ENCODE results near the gene VAT1. TPM values are rescaled to one million over a fixed set of nuclear protein-coding genes. Genes with fewer than 3 reads are reported as not detected.

The VAT1 gene
- polyA plus RNA-seq, 1 donor from 2014 or later = 151 TPM

DNA sequence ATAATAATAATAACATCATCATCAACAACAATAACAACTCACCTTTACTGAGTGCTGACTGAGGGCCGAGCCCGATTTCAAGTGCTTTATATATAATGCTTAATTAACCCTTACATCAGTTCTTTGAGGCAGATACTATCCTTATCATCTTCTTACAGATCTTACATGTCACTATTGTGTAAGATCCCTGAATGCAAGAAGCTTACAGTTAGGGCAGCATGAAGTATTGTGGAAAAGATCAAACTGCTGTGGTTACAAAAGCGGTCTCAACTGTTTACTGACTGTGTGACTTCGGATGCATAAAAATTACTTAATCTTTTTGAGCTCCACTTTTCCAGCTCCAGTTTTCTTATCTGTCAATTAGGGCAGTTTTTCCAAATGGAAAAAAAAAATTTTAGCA, 3.3 kb downstream of the VAT1 start:
- peak overlapping the region; percentile 81 for H3K4me2 ChIP-seq (ENCODE audit: low read length)
- H3K27ac ChIP-seq (ENCODE audit: low read length) = peak overlapping the region; percentile 95

DNA sequence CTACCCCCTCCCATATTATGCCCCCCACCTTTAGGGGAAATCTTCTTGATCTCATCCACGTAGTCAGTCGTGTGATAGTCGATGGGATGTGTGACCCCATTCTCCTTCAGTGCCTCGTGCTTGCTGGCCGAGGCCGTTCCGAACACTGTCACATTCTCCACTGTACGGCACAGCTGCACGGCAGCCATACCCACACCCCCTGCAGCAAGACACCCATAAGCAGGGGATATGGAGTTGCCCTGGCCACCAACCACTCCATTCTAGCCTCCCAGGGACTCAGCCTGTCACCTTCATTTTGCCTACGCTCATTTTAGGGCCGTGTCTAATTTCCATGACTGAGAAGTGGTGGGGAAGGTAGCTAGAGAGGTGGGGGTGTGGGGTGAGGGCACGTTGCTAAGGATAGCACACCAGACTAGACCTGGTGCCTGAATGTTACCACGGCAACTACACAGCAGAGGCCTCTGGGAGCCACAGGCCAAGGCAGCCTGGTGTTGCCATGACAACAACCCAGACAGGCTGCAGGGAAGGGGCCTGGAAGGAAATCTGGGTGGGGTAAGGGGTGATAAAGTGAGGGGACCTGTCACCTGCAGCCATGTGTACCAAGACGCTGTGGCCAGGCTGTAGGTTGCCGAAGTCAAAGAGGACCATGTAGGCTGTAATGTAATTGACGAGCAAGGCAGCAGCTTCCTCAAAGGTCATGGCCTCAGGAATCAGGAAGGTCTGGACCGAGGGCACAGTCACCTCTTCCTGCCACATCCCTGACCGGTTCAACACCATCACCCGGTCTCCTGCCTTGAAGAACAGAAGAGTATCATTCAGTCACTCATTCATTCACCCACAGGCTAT, 4.0 kb downstream of the VAT1 start:
- H3K27me3 ChIP-seq (ENCODE audit: insufficient read depth, low read depth, low read length) = no peaks in the 10 kb centered on the region
- H3K4me3 ChIP-seq (ENCODE audit: low read length) = peak overlapping the region; percentile 80
- no peaks in the 10 kb centered on the region for H3K36me3 ChIP-seq (ENCODE audit: insufficient read depth, low read length)
- peaks cover 7% of the 10 kb centered on the region for H3F3A ChIP-seq (ENCODE audit: insufficient read depth, low read length, poor library complexity, severe bottlenecking)
- no peaks in the 10 kb centered on the region for H3K9me3 ChIP-seq (ENCODE audit: low read length)
- H3K9me2 ChIP-seq (ENCODE audit: insufficient read depth, low read length) = no peaks in the 10 kb centered on the region
- peak overlapping the region; percentile 95 for H3K27ac ChIP-seq (ENCODE audit: low read length)
- TF ChIP-seq, protein P1, sequence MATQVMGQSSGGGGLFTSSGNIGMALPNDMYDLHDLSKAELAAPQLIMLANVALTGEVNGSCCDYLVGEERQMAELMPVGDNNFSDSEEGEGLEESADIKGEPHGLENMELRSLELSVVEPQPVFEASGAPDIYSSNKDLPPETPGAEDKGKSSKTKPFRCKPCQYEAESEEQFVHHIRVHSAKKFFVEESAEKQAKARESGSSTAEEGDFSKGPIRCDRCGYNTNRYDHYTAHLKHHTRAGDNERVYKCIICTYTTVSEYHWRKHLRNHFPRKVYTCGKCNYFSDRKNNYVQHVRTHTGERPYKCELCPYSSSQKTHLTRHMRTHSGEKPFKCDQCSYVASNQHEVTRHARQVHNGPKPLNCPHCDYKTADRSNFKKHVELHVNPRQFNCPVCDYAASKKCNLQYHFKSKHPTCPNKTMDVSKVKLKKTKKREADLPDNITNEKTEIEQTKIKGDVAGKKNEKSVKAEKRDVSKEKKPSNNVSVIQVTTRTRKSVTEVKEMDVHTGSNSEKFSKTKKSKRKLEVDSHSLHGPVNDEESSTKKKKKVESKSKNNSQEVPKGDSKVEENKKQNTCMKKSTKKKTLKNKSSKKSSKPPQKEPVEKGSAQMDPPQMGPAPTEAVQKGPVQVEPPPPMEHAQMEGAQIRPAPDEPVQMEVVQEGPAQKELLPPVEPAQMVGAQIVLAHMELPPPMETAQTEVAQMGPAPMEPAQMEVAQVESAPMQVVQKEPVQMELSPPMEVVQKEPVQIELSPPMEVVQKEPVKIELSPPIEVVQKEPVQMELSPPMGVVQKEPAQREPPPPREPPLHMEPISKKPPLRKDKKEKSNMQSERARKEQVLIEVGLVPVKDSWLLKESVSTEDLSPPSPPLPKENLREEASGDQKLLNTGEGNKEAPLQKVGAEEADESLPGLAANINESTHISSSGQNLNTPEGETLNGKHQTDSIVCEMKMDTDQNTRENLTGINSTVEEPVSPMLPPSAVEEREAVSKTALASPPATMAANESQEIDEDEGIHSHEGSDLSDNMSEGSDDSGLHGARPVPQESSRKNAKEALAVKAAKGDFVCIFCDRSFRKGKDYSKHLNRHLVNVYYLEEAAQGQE (IDR thresholded peaks at IDR 0.05; ENCODE audit: borderline replicate concordance) = no peak
- TF ChIP-seq MXI1 (conservative IDR thresholded peaks at IDR 0.05; ENCODE audit: poor library complexity, severe bottlenecking) = peak; percentile 92
- peak; percentile 39 for TF ChIP-seq SMC3 (conservative IDR thresholded peaks at IDR 0.05; ENCODE audit: poor library complexity)
- peak; percentile 32 for TF ChIP-seq POLR2AphosphoS5 (IDR thresholded peaks at IDR 0.05)
- TF ChIP-seq EP300 (conservative IDR thresholded peaks at IDR 0.05; ENCODE audit: poor library complexity, severe bottlenecking) = peak; percentile 77
- TF ChIP-seq RAD21 (conservative IDR thresholded peaks at IDR 0.05) = no peak
- peak overlapping the region; percentile 81 for H3K4me2 ChIP-seq (ENCODE audit: low read length)
- H3K9ac ChIP-seq (ENCODE audit: low read length) = peak overlapping the region; percentile 67
- H2AFZ ChIP-seq (ENCODE audit: low read depth, low read length) = no peak overlapping the region
- peaks cover 63% of the 10 kb centered on the region for H3K79me2 ChIP-seq (replicated peaks; ENCODE audit: insufficient read depth, low read length)
- H4K20me1 ChIP-seq (ENCODE audit: insufficient read depth) = peaks cover 4% of the 10 kb centered on the region

More for the DNA sequence above, 3.3 kb downstream of the VAT1 start:
- peak overlapping the region; percentile 80 for H3K4me3 ChIP-seq (ENCODE audit: low read length)
- no peaks in the 10 kb centered on the region for H3K27me3 ChIP-seq (ENCODE audit: insufficient read depth, low read depth, low read length)
- H3K9ac ChIP-seq (ENCODE audit: low read length) = peak overlapping the region; percentile 67
- no peaks in the 10 kb centered on the region for H3K36me3 ChIP-seq (ENCODE audit: insufficient read depth, low read length)
- H3F3A ChIP-seq (ENCODE audit: insufficient read depth, low read length, poor library complexity, severe bottlenecking) = peaks cover 7% of the 10 kb centered on the region
- no peaks in the 10 kb centered on the region for H3K9me3 ChIP-seq (ENCODE audit: low read length)
- H3K9me2 ChIP-seq (ENCODE audit: insufficient read depth, low read length) = no peaks in the 10 kb centered on the region
- H4K20me1 ChIP-seq (ENCODE audit: insufficient read depth) = peaks cover 4% of the 10 kb centered on the region
- TF ChIP-seq, protein P1 (IDR thresholded peaks at IDR 0.05; ENCODE audit: borderline replicate concordance) = no peak
- TF ChIP-seq EZH2 (IDR thresholded peaks at IDR 0.05; ENCODE audit: borderline replicate concordance, insufficient read depth, low read length, poor library complexity, severe bottlenecking) (no peak), RAD21 (conservative IDR thresholded peaks at IDR 0.05) (no peak), TAF1 (IDR thresholded peaks at IDR 0.05; ENCODE audit: low read depth) (no peak), MXI1 (conservative IDR thresholded peaks at IDR 0.05; ENCODE audit: poor library complexity, severe bottlenecking) (no peak), POLR2AphosphoS5 (IDR thresholded peaks at IDR 0.05) (no peak), SMC3 (conservative IDR thresholded peaks at IDR 0.05; ENCODE audit: poor library complexity) (no peak), EP300 (conservative IDR thresholded peaks at IDR 0.05; ENCODE audit: poor library complexity, severe bottlenecking) (no peak)
- TF ChIP-seq, protein P2, sequence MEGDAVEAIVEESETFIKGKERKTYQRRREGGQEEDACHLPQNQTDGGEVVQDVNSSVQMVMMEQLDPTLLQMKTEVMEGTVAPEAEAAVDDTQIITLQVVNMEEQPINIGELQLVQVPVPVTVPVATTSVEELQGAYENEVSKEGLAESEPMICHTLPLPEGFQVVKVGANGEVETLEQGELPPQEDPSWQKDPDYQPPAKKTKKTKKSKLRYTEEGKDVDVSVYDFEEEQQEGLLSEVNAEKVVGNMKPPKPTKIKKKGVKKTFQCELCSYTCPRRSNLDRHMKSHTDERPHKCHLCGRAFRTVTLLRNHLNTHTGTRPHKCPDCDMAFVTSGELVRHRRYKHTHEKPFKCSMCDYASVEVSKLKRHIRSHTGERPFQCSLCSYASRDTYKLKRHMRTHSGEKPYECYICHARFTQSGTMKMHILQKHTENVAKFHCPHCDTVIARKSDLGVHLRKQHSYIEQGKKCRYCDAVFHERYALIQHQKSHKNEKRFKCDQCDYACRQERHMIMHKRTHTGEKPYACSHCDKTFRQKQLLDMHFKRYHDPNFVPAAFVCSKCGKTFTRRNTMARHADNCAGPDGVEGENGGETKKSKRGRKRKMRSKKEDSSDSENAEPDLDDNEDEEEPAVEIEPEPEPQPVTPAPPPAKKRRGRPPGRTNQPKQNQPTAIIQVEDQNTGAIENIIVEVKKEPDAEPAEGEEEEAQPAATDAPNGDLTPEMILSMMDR (IDR thresholded peaks at IDR 0.05; ENCODE audit: poor library complexity, severe bottlenecking) = no peak
- peaks cover 63% of the 10 kb centered on the region for H3K79me2 ChIP-seq (replicated peaks; ENCODE audit: insufficient read depth, low read length)
- H2AFZ ChIP-seq (ENCODE audit: low read depth, low read length) = no peak overlapping the region

All from neural cell (in vitro differentiated cells).